ENCODE data around the gene MRPS27.

Gene MRPS27

DNA sequence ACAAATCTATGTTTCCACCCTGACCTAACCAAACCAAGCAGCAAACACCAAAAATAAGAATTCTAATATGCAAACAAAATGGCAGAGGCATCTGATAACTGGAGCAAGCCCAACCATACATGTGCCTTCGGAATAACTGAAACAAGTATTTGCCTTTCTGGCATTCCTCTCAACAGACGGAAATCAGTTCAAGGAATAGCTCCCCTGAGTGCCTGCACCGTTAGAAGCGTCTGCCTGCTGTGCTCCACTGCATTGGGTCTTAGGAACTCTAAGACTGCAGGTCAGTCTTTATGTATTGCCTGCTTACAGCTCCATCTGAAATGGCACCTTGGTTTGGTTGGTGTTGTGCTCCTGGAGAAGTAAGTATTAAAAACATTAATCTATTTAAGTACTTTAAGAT is 98.5 kb downstream of the MRPS27 start:
- no peak for DNase-seq
- in situ Hi-C loops (cut with HindIII; ENCODE audit: low pct_ligation_motif_present, low pct_unique_long_range_greater_than_20kb, low sequenced_read_pairs) = no loop called here

- no peak for DNase-seq
- in situ Hi-C loops (cut with HindIII; ENCODE audit: low pct_ligation_motif_present, low pct_unique_long_range_greater_than_20kb, low sequenced_read_pairs) = no loop called here
These were observed 98.9 kb downstream of the MRPS27 start for GRCh38 chr5:72221099-72221498.

DNA sequence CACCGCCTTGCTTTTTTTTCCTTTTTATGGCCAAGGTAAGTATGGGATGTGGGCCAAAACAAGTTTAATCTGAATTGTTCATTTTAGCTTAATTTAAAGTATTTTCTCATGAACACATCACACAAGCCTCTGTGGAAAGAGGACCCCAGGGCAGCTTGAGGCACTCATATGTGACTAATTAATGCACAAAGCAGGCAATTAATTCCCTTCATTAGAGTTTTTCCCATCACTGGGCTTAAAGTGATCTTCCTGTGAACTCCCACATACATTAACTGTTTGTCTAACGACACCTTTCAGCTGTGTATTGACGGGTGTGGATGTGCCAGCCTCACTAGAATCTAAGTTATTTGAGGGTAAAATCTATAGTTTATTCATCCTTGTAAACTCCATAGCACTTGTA is 103.3 kb downstream of the MRPS27 start:
- in situ Hi-C loops (cut with HindIII; ENCODE audit: low pct_ligation_motif_present, low pct_unique_long_range_greater_than_20kb, low sequenced_read_pairs) = no loop called here
- DNase-seq = no peak

DNA sequence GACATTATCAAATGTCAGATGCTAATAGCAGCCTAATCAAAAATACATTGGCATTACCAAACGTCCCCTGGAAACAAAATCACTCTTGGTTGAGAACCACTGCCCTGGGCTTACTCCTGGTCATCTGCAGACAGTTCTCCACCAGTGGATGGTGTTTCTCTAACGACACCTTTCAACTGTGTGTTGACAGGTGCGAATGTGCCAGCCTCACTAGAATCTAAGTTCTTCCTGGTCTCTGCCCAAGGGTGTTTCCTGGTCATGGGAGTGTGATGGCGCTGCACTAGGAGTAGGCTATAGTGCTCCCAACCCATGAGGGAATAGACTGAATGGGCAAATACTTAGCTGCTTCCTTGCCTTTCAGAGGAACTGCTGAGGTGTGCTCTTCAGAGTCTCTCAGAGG is 105.9 kb downstream of the MRPS27 start:
- in situ Hi-C loops (cut with HindIII; ENCODE audit: low pct_ligation_motif_present, low pct_unique_long_range_greater_than_20kb, low sequenced_read_pairs) = no loop called here
- DNase-seq = no peak

DNA sequence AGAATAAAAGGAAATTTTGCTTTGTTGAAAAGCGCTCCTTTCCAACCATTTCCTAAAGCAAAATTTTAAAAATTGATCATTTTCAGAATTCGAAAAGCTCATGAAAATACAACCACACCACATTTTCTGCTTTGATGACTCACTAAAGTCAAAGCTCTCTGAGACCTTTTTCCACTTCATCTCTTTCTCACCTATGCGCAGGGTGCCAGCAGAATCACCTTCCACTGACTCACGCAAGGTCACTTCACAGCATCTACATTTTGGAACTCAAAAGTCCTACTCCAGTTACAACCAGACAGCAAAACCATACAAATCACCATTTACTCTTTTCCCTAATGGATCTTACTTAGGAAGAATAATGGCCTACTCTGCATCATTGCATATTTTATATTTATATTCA is 106.6 kb downstream of the MRPS27 start:
- no peak for DNase-seq
- in situ Hi-C loops (cut with HindIII; ENCODE audit: low pct_ligation_motif_present, low pct_unique_long_range_greater_than_20kb, low sequenced_read_pairs) = no loop called here

DNA sequence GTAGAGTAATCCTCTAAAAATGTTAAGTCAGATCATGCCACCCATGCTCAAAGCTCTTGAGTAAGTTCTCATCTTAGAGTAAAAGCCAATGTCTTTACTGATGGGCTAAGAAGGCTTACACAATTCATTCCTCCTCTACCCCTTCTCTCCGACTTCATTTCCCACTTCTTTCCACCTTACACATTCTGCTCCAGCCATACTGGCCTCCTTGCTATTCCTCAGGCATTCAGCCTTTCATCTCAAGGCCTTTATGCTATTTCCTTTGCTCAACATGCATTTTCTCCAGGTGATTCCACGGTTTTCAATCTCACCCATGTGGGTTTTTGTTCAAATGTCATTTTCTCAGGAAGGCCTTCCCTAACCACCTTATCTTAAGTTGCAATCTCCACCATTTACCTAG is 107.9 kb downstream of the MRPS27 start:
- DNase-seq = no peak
- in situ Hi-C loops (cut with HindIII; ENCODE audit: low pct_ligation_motif_present, low pct_unique_long_range_greater_than_20kb, low sequenced_read_pairs) = no loop called here

DNA sequence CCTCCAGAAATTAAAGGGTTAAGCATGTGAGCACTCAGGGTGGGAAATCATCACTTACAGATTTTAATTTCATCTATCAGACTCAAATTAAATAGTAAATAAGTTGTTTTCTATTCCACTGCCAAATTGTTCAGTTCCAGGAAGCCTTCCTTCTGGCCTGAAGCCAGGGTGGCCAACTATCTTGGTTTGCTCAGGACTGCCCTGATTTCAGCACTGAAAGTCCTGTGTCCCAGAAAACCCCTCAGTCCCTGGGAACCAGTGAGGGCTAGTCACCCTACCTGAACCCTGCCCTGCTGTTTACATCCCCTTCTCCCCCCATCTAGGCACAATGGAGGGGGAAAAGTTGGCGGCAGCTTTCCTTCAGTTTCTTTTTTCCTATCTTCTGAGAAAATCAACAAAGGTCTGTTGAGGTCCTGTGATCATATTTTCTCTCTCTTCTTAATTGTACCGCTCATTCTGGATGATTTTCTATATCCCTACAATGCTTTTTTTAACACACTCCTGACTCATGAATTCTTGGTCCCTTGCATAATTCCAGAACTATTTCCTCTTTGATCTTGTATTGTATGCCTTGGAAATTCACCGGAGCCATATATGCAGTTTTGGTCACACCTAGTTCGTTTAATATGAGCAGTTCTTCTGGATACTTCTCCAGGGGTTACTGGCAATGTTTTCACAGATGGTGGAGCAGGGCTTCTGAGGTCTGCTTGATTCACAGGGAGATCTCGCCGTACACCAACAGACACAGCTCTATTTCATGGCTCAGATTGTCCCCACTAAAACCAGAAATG is 109.0 kb downstream of the MRPS27 start:
- in situ Hi-C loops (cut with HindIII; ENCODE audit: low pct_ligation_motif_present, low pct_unique_long_range_greater_than_20kb, low sequenced_read_pairs) = no loop called here
- peak; percentile 32 for DNase-seq

DNA sequence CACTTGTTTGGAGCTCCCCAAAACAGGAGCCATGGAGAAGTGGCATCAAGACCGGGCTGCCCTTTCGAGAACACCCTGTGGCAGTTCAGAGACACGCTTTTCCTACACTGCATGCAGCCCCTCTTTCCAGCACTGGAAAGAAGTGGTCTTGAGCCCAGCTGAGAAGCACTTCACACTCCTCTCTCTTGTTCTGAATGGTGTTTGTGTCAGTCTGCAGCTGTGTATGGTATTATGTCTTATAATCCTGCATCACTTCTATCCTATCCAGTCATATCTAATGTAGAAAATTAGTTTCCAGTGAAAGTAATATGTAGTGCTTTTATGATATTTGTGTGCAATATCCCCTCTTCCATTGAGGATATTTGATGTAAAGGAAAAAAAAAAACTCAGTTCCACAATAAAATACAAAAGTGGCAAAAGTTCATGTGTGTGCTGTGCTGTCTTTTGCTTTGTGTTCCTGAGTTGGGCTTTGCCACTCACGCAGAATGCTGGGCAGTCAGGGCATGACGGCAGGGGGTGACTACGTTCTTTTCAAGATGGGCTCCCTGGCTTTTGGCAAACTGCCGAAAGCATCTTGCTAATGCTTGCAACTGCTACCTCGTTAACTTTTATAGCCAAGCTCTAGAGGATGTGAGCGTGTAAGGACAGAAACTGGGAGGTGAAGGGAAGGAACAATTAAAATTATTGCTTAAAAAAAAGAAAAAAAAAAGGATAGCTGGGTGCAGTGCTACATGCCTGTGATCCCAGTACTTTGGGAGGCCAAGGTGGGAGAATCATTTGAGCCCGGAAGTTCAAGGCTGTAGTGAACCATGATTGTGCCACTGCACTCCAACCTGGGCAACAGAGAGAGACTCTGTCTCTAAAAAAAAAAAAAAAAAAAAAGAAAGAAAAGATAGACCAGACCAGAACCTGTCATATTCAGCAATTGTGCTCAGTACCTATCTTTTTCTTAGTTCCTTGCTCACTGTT is 110.6 kb downstream of the MRPS27 start:
- in situ Hi-C loops (cut with HindIII; ENCODE audit: low pct_ligation_motif_present, low pct_unique_long_range_greater_than_20kb, low sequenced_read_pairs) = no loop called here
- DNase-seq = no peak

GRCh38 chr5:72208324-72208926 is 111.6 kb downstream of the MRPS27 start:
- in situ Hi-C loops (cut with HindIII; ENCODE audit: low pct_ligation_motif_present, low pct_unique_long_range_greater_than_20kb, low sequenced_read_pairs) = no loop called here
- DNase-seq = no peak

DNA sequence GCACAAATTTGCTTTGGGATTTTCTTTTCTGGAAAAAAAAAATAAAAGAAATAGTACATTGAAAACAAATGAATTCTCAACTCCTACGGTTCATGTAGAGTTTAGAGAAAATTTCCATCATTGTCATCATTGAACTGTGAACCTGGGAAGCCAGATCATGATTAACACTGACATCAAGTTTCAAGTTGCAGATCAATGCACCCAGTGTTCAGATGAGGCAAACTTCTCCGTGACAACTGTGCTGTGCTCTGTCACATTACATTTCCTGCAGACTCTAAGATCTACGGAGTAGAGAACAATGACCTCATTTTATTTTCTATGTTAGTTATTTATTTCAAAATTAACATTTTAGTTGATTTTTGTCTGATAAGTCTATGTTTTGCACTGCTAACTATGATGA is 113.0 kb downstream of the MRPS27 start:
- in situ Hi-C loops (cut with HindIII; ENCODE audit: low pct_ligation_motif_present, low pct_unique_long_range_greater_than_20kb, low sequenced_read_pairs) = no loop called here
- no peak for DNase-seq

GRCh38 chr5:72206160-72206559 is 113.9 kb downstream of the MRPS27 start:
- no peak for DNase-seq
- in situ Hi-C loops (cut with HindIII; ENCODE audit: low pct_ligation_motif_present, low pct_unique_long_range_greater_than_20kb, low sequenced_read_pairs) = no loop called here

GRCh38 chr5:72205431-72206009 is 114.5 kb downstream of the MRPS27 start:
- in situ Hi-C loops (cut with HindIII; ENCODE audit: low pct_ligation_motif_present, low pct_unique_long_range_greater_than_20kb, low sequenced_read_pairs) = no loop called here
- DNase-seq = no peak

GRCh38 chr5:72204946-72205345 is 115.1 kb downstream of the MRPS27 start:
- DNase-seq = no peak
- in situ Hi-C loops (cut with HindIII; ENCODE audit: low pct_ligation_motif_present, low pct_unique_long_range_greater_than_20kb, low sequenced_read_pairs) = no loop called here

DNA sequence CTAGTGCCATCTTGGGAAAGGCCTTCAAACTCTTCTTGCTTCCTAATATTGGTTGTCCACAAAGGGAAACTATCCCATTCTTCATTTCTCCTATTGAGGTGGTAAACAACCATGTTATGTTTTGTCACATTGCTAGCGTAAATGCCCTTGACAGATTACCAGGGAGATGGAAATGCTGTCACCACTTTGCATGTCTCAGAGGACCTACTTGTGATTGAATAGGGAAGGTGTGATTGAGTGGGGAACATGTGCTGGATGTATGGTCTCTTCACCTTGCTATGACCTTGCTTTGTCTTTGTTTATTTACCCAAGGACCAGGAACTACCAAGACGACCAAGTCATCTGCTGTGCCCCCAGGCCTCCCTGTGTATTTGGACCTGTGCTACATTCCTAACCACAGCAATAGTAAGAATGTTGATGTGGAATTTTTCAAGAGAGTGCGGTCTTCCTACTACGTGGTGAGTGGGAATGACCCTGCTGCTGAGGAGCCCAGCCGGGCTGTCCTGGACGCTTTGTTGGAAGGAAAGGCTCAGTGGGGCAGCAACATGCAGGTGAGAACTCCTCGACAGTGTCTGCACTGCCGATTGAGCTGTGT is 116.7 kb downstream of the MRPS27 start:
- in situ Hi-C loops (cut with HindIII; ENCODE audit: low pct_ligation_motif_present, low pct_unique_long_range_greater_than_20kb, low sequenced_read_pairs) = no loop called here
- no peak for DNase-seq

DNA sequence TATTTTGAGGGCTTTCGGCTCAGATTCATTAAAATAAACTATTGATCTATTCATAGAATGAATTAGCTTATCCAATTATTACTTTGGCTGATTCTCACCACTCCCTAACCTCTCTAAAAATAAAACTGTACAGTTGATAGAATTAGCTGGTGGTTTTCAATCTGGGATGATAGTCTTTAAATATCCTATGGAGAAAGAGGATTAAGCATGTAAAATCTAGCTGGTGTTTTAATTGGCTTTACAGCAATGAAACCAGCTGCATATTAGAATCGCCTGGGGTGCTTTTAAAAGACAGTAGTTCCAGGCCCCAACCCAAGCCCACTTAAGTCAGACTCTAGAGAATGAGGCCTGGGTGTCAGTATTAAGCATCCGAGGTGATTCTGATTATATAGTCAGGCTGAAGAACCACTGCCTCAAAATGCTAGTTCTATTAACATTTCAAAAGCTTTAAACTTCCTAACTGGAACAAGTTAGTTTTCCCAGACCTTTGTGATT is 117.7 kb downstream of the MRPS27 start:
- in situ Hi-C loops (cut with HindIII; ENCODE audit: low pct_ligation_motif_present, low pct_unique_long_range_greater_than_20kb, low sequenced_read_pairs) = no loop called here
- DNase-seq = no peak

DNA sequence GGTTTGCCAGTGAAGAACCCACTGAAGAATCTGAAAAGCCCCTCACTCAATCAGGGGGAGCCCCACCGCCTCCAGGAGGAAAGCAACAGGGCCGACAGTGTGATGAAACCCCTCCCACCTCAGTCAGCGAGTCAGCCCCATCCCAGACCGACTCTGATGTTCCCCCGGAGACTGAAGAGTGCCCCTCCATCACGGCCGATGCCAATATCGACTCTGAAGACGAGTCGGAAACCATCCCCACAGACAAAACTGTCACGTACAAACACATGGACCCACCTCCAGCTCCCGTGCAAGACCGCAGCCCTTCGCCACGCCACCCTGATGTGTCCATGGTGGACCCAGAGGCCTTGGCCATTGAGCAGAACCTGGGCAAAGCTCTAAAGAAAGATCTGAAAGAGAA is 120.4 kb downstream of the MRPS27 start:
- no peak for DNase-seq
- in situ Hi-C loops (cut with HindIII; ENCODE audit: low pct_ligation_motif_present, low pct_unique_long_range_greater_than_20kb, low sequenced_read_pairs) = no loop called here

DNA sequence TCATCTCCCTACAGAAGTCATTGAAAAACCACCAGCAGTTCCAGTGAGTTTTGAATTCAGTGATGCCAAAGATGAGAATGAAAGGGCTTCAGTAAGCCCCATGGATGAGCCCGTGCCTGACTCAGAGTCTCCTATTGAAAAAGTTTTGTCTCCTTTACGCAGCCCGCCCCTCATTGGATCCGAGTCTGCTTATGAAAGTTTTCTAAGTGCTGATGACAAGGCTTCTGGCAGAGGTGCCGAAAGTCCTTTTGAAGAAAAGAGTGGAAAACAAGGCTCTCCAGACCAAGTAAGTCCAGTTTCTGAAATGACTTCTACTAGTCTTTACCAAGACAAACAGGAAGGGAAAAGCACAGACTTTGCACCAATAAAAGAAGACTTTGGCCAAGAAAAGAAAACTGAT is 122.6 kb downstream of the MRPS27 start:
- in situ Hi-C loops (cut with HindIII; ENCODE audit: low pct_ligation_motif_present, low pct_unique_long_range_greater_than_20kb, low sequenced_read_pairs) = no loop called here
- no peak for DNase-seq

GRCh38 chr5:72195581-72195980 is 124.5 kb downstream of the MRPS27 start:
- in situ Hi-C loops (cut with HindIII; ENCODE audit: low pct_ligation_motif_present, low pct_unique_long_range_greater_than_20kb, low sequenced_read_pairs) = no loop called here
- DNase-seq = no peak
